T follicular helper cell (primary cell): ENCODE results near the gene CLOCK.
"Not testable (repeated sequence)": the region's sequence is repeated elsewhere in the genome, so short reads cannot be mapped to it uniquely, and the experiment has no call there.

Source experiments
- DNase-seq: peaks from one replicate; pipeline ENCODE4 v3.0.0-alpha.2; 2020; ENCODE audit warnings: low read depth
- total RNA-seq, 2 experiments: gene quantifications; one replicate each; lab custom pipeline; 2026; lab: John Stamatoyannopoulos, UW

Gene CLOCK
- 40.3 to 41.9 reads per million in 2 experiments for total RNA-seq

GRCh38 chr4:55546756-55547465, at the start of gene CLOCK:
Gene CLOCK, minus strand, starts transcription at chr4:55546909. Its CDS starts 64,124 bp downstream, at chr4:55482785.
- peak; percentile 72 for DNase-seq

GRCh38 chr4:55592014-55592413, 45.3 kb upstream of the CLOCK start, which contains the start of gene PDCL2:
Gene PDCL2, minus strand, starts transcription at chr4:55592245. Its CDS starts 136 bp downstream, at chr4:55592109.
- DNase-seq = no peak

- DNase-seq = no peak
Measured at GRCh38 chr4:55588160-55588559, 41.5 kb upstream of the CLOCK start.

GRCh38 chr4:55582773-55583172, 36.1 kb upstream of the CLOCK start:
- DNase-seq = not testable (repeated sequence)

- no peak for DNase-seq
Measured at GRCh38 chr4:55578341-55579010, 31.8 kb upstream of the CLOCK start.

- DNase-seq = no peak
Measured at GRCh38 chr4:55575513-55575912, 28.8 kb upstream of the CLOCK start.

- no peak for DNase-seq
Measured at GRCh38 chr4:55574252-55574651, 27.5 kb upstream of the CLOCK start.

- no peak for DNase-seq
Measured at GRCh38 chr4:55571806-55572205, 25.1 kb upstream of the CLOCK start.

- no peak for DNase-seq
Measured at GRCh38 chr4:55568905-55569504, 22.3 kb upstream of the CLOCK start.

GRCh38 chr4:55561889-55562288, 15.2 kb upstream of the CLOCK start:
- DNase-seq = no peak

GRCh38 chr4:55560096-55560495, 13.4 kb upstream of the CLOCK start:
- DNase-seq = no peak

- no peak for DNase-seq
Measured at GRCh38 chr4:55554453-55555030, 7.8 kb upstream of the CLOCK start.

- DNase-seq = no peak
Measured at GRCh38 chr4:55553441-55554201, 6.9 kb upstream of the CLOCK start.

- DNase-seq = not testable (repeated sequence)
Measured at GRCh38 chr4:55551964-55552363, 5.3 kb upstream of the CLOCK start.

GRCh38 chr4:55549888-55550287, 3.2 kb upstream of the CLOCK start:
- no peak for DNase-seq

- no peak for DNase-seq
Measured at GRCh38 chr4:55547918-55548317, 1.2 kb upstream of the CLOCK start.

- DNase-seq = no peak
Measured at GRCh38 chr4:55547466-55547770, 709 bp upstream of the CLOCK start.

- no peak for DNase-seq
Measured at GRCh38 chr4:55546506-55546755, 278 bp downstream of the CLOCK start.

- peak; percentile 39 for DNase-seq
Measured at GRCh38 chr4:55545641-55546505, 836 bp downstream of the CLOCK start.

GRCh38 chr4:55545151-55545550, 1.6 kb downstream of the CLOCK start:
- DNase-seq = no peak

- no peak for DNase-seq
Measured at GRCh38 chr4:55543858-55544257, 2.9 kb downstream of the CLOCK start.
